Measurements from ENCODE around the gene RNASE9.
"Not testable (repeated sequence)": the region's sequence is repeated elsewhere in the genome, so short reads cannot be mapped to it uniquely, and the experiment has no call there.

RNASE9 gene

GRCh38 chr14:20572382-20572990 is 11.6 kb upstream of the RNASE9 start:
- peak; percentile 40 for DNase-seq (ENCODE audit: low read depth, low spot score)

GRCh38 chr14:20570720-20571119 is 9.9 kb upstream of the RNASE9 start:
- not testable (repeated sequence) for DNase-seq (ENCODE audit: low read depth, low spot score)

- DNase-seq (ENCODE audit: low read depth, low spot score) = not testable (repeated sequence)
Measured at GRCh38 chr14:20569865-20570264, 9.0 kb upstream of the RNASE9 start.

GRCh38 chr14:20569066-20569465 is 8.2 kb upstream of the RNASE9 start:
- DNase-seq (ENCODE audit: low read depth, low spot score) = no peak

- no peak for DNase-seq (ENCODE audit: low read depth, low spot score)
Measured at GRCh38 chr14:20568393-20568792, 7.5 kb upstream of the RNASE9 start.

- DNase-seq (ENCODE audit: low read depth, low spot score) = not testable (repeated sequence)
Measured at GRCh38 chr14:20567199-20567598, 6.4 kb upstream of the RNASE9 start.

- DNase-seq (ENCODE audit: low read depth, low spot score) = no peak
Measured at GRCh38 chr14:20564501-20564997, 3.7 kb upstream of the RNASE9 start.

- DNase-seq (ENCODE audit: low read depth, low spot score) = no peak
Measured at GRCh38 chr14:20563971-20564370, 3.1 kb upstream of the RNASE9 start.

GRCh38 chr14:20559461-20559904 is 1.4 kb downstream of the RNASE9 start:
- peak; percentile 73 for DNase-seq (ENCODE audit: low read depth, low spot score)

- DNase-seq (ENCODE audit: low read depth, low spot score) = no peak
Measured at GRCh38 chr14:20557212-20557542, 3.7 kb downstream of the RNASE9 start.

GRCh38 chr14:20556500-20557211 is 4.2 kb downstream of the RNASE9 start:
- DNase-seq (ENCODE audit: low read depth, low spot score) = no peak

GRCh38 chr14:20555845-20556244 is 5.0 kb downstream of the RNASE9 start:
- no peak for DNase-seq (ENCODE audit: low read depth, low spot score)

- DNase-seq (ENCODE audit: low read depth, low spot score) = no peak
Measured at GRCh38 chr14:20553024-20553423, 7.8 kb downstream of the RNASE9 start.

GRCh38 chr14:20551606-20552005 is 9.2 kb downstream of the RNASE9 start:
- no peak for DNase-seq (ENCODE audit: low read depth, low spot score)

GRCh38 chr14:20550926-20551325 is 9.9 kb downstream of the RNASE9 start:
- DNase-seq (ENCODE audit: low read depth, low spot score) = no peak

- DNase-seq (ENCODE audit: low read depth, low spot score) = no peak
Measured at GRCh38 chr14:20548414-20549158, 12.3 kb downstream of the RNASE9 start.

- no peak for DNase-seq (ENCODE audit: low read depth, low spot score)
Measured at GRCh38 chr14:20546877-20547276, 14.0 kb downstream of the RNASE9 start.

- no peak for DNase-seq (ENCODE audit: low read depth, low spot score)
Measured at GRCh38 chr14:20539906-20540305, 20.9 kb downstream of the RNASE9 start.

GRCh38 chr14:20530771-20531571 is 29.9 kb downstream of the RNASE9 start:
- peak; percentile 42 for DNase-seq (ENCODE audit: low read depth, low spot score)

GRCh38 chr14:20529806-20530205 is 31.0 kb downstream of the RNASE9 start:
- no peak for DNase-seq (ENCODE audit: low read depth, low spot score)

GRCh38 chr14:20524027-20524426 is 36.8 kb downstream of the RNASE9 start:
- no peak for DNase-seq (ENCODE audit: low read depth, low spot score)

- no peak for DNase-seq (ENCODE audit: low read depth, low spot score)
Measured at GRCh38 chr14:20522332-20522731, 38.5 kb downstream of the RNASE9 start.

Data from iPS DF 19.7 (cell line).